Kidney (tissue), 14 donors: Measurements from ENCODE around the gene ACAD8. TPM values are rescaled to one million over a fixed set of nuclear protein-coding genes. Genes with fewer than 3 reads are reported as not detected.

ENCODE experiments used
- DNase-seq, 5 donors: peaks; one replicate each; pipeline ENCODE4 v3.0.0-alpha.2; 2013 to 2020
- FAIRE-seq: peaks from 2 replicates; lab custom pipeline; 2012; peaks lifted over from hg19 to GRCh38; lab: Jason Lieb, UNC
- H3K27ac ChIP-seq, 2 donors: one replicate each; pipeline ENCODE4 v1.7.0; 2013; ENCODE audit warnings: low read depth in 2 of 2, low read length in 2 of 2, inconsistent platforms in 1 of 2
- H3K27me3 ChIP-seq: one replicate; pipeline ENCODE4 v1.7.1; 2013; ENCODE audit warnings: low read length, inconsistent platforms; ENCODE audit not compliant: control insufficient read depth, insufficient read depth
- H3K36me3 ChIP-seq, 3 donors: one replicate each; pipeline versions ENCODE4 v1.7.0 to v1.7.1; 2013; ENCODE audit warnings: low read length in 3 of 3, control low read depth in 1 of 3, inconsistent platforms in 1 of 3; ENCODE audit not compliant: insufficient read depth in 3 of 3, control insufficient read depth in 2 of 3
- H3K4me1 ChIP-seq, 3 donors: one replicate each; pipeline versions ENCODE4 v1.7.0 to v1.7.1; 2013; ENCODE audit warnings: low read length in 3 of 3, inconsistent platforms in 1 of 3, low read depth in 1 of 3; ENCODE audit not compliant: control insufficient read depth in 2 of 3, insufficient read depth in 2 of 3
- H3K4me3 ChIP-seq, 3 donors: one replicate each; pipeline versions ENCODE4 v1.7.0 to v1.8.1; 2013; ENCODE audit warnings: low read length in 3 of 3, control low read depth in 1 of 3, inconsistent platforms in 1 of 3
- H3K9ac ChIP-seq, 3 donors: one replicate each; pipeline versions ENCODE4 v1.7.0 to v1.7.1; 2013; ENCODE audit warnings: low read length in 3 of 3, control low read depth in 1 of 3, inconsistent platforms in 1 of 3
- H3K9me3 ChIP-seq, 3 donors: one replicate each; pipeline versions ENCODE4 v1.7.0 to v1.7.1; 2013; ENCODE audit warnings: low read length in 3 of 3, control low read depth in 1 of 3, inconsistent platforms in 1 of 3; ENCODE audit not compliant: control insufficient read depth in 2 of 3, insufficient read depth in 1 of 3
- CTCF ChIP-seq: IDR thresholded peaks from 3 replicates; pipeline ENCODE4 v1.5.1; 2012; ENCODE audit warnings: mild to moderate bottlenecking, moderate library complexity, borderline replicate concordance; ENCODE audit not compliant: insufficient read depth; ENCODE audit errors: extremely low read depth
- intact Hi-C: fragments of 100-400 bp; cut with DNase I; formaldehyde crosslinking; loops from one replicate; pipeline ENCODE4 v1.11.1; 2022
- polyA plus RNA-seq: library from polyadenylated mRNA; stranded (reverse); fragments of 350-450 nt; fragmentation: Illumina TruSeq; extraction: RNeasy Lipid Tissue Mini Kit (QIAGEN cat#74804); gene quantifications from one replicate; pipeline ENCODE4 v1.2.3, GENCODE V29; 2014; ENCODE audit warnings: low read depth, low replicate concordance; ENCODE audit not compliant: insufficient read depth
- total RNA-seq: library from RNA; stranded (reverse); fragmentation: NEBNext Ultra II Directional; extraction: Animal tissue kit (Norgen Biotek cat#: 25700); gene quantifications from one replicate; pipeline ENCODE4 v1.2.1, GENCODE V29; 2021
- donor health status: control.
- donor health status: control.
- donor health status: control.
- donor health status: control.
- donor health status: control.
- donor health status: DM: yes; HTN: yes; CAD: no.
- donor health status: Normal renal cell carcinoma (clear cell type).

ACAD8 gene
- total and polyA plus RNA-seq, 2 donors from 2014 or later: 28.1 to 42.1 TPM

DNA sequence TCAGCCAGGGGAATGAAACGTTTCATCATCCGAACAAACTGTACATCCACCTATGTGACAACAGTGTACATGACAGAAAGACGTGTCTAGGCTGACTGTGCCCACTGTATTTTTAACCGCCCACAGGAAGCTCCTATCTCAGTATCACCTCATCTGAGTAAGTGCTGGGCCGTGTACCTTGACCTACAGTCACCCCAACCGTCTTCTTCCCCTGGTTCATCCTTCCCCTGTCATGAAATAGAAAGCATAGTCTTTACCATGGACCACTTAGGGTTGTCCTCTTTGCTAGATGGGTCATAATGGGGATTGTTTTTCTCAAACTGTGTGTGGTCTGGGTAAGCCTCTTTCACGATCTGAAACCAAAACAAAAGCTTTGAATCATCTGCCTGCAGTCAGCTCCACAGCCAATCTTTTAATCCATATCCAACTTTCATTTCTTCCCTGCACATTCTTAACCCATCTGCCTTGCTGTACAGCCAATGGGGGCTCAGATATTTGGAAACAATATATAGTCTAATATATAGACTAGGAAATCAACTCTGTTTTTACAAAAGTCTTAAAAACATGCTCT, 4.4 kb upstream of the ACAD8 start:
- DNase-seq (no peak), FAIRE-seq (no peak)
- Histone ChIP-seq H3K9ac (no peak overlapping the region), H3K36me3 (peaks cover 4 to 45% (median 27%) of the 10 kb centered on the region in 3 donors), H3K9me3 (no peaks in the 10 kb centered on the region), H3K4me3 (no peak overlapping the region), H3K4me1 (peaks cover 3 to 8% (median 3%) of the 10 kb centered on the region in 3 donors), H3K27ac (no peak overlapping the region), H3K27me3 (no peaks in the 10 kb centered on the region)
- intact Hi-C loops: no loop called here
- no peak for TF ChIP-seq CTCF

GRCh38 chr11:134250246-134250645, 3.1 kb upstream of the ACAD8 start:
- no peak for DNase-seq
- TF ChIP-seq CTCF: no peak
- no peak for FAIRE-seq
- H3K4me1 ChIP-seq: peaks cover 3 to 8% (median 3%) of the 10 kb centered on the region in 3 donors
- H3K9ac ChIP-seq: no peak overlapping the region
- H3K9me3 ChIP-seq: no peaks in the 10 kb centered on the region
- peaks cover 4 to 35% (median 19%) of the 10 kb centered on the region in 3 donors for H3K36me3 ChIP-seq
- H3K27me3 ChIP-seq: no peaks in the 10 kb centered on the region
- no peak overlapping the region for H3K27ac ChIP-seq
- no peak overlapping the region for H3K4me3 ChIP-seq
- intact Hi-C loops: no loop called here

- H3K9ac ChIP-seq: no peak overlapping the region
Measured at GRCh38 chr11:134250675-134251074, 2.7 kb upstream of the ACAD8 start.

More at GRCh38 chr11:134250675-134251074, 2.7 kb upstream of the ACAD8 start:
- Histone ChIP-seq H3K27ac (no peak overlapping the region), H3K4me1 (peaks cover 3 to 10% (median 3%) of the 10 kb centered on the region in 3 donors), H3K4me3 (no peak overlapping the region), H3K9me3 (no peaks in the 10 kb centered on the region), H3K36me3 (peaks cover 4 to 35% (median 19%) of the 10 kb centered on the region in 3 donors), H3K27me3 (no peaks in the 10 kb centered on the region)
- FAIRE-seq (no peak), DNase-seq (no peak)
- TF ChIP-seq CTCF: no peak
- intact Hi-C loops: no loop called here
